OCI-LY3 (cell line): ENCODE results near the gene MRC2.

Experiments used
- CTCF ChIP-seq: fragments of 200-600, 300-600 bp; sonication (generic); IDR thresholded peaks from 2 replicates; pipeline ENCODE4 v1.5.1; 2014; ENCODE audit warnings: antibody characterized with exemption, low read length, low read depth
- EZH2phosphoT487 ChIP-seq: fragments of 200-600 bp; shearing (Covaris generic); IDR thresholded peaks from 2 replicates; pipeline ENCODE4 v1.6.1; 2018; ENCODE audit warnings: antibody characterized with exemption, mixed run types, low read depth

GRCh38 chr17:62656446-62656845 is 29.0 kb downstream of the MRC2 start:
- TF ChIP-seq CTCF, result no peak
- TF ChIP-seq EZH2phosphoT487, result no peak
